ENCODE results near the gene S100A9. TPM values are rescaled to one million over a fixed set of nuclear protein-coding genes. Genes with fewer than 3 reads are reported as not detected.

S100A9 gene
- total and polyA plus RNA-seq, 2 of the 8 experiments (the other 6 are each of a cell fraction or from before 2014, with no cell fraction given): not detected

- H3K4ac ChIP-seq (replicated peaks; ENCODE audit: insufficient read length, low read depth, low read length): no peak overlapping the region
- H2AK5ac ChIP-seq (ENCODE audit: low read depth, low read length): no peak overlapping the region
- H2BK12ac ChIP-seq (ENCODE audit: low read depth, low read length): no peak overlapping the region
- DNase-seq (ENCODE audit: low read depth in 1 of 2, low spot score in 2 of 2) (no peak), FAIRE-seq (no peak)
- ChIA-PET CTCF (ENCODE audit: partially characterized antibody) (interaction anchor here (1.1 to 2.8 kb wide), 4 partner anchors 8 to 20 kb away, joined by 3 to 12 read pairs (median 4); no protein-coding TSS in a partner anchor), POLR2A (ENCODE audit: partially characterized antibody) (no interaction called here)
- H3K56ac ChIP-seq (replicated peaks; ENCODE audit: insufficient read length, low read depth, low read length): no peak overlapping the region
- H4K20me1 ChIP-seq (replicated peaks in 1 of 2; ENCODE audit: control insufficient read depth in 1 of 2, insufficient read depth in 2 of 2, low read length in 2 of 2): no peaks in the 10 kb centered on the region
- no peak overlapping the region for H2BK120ac ChIP-seq (replicated peaks; ENCODE audit: low read depth, low read length)
- no peak overlapping the region for H3K14ac ChIP-seq (ENCODE audit: insufficient read length)
- no peak overlapping the region for H2BK20ac ChIP-seq (ENCODE audit: low read length)
- TF ChIP-seq BRCA1 (IDR thresholded peaks at IDR 0.05; ENCODE audit: low read depth, low read length) (no peak), POLR2A (IDR thresholded peaks at IDR 0.05; ENCODE audit: control extremely low read depth in 1 of 2, low read depth in 2 of 2, low read length in 2 of 2) (no peak)
- 85% methylated on average over 2 of the region's 2 CpGs; no CpG with 5 or more reads in 1 of the 2 experiments for WGBS, 2 experiments (ENCODE audit: extremely low coverage in 1 of 2, insufficient coverage in 1 of 2, insufficient read length in 1 of 2, insufficient replicate concordance in 2 of 2, low coverage in 1 of 2, low lambda C conversion rate in 2 of 2, missing lambda C conversion rate in 1 of 2)
- no peak overlapping the region for H3K4me3 ChIP-seq (ENCODE audit: extremely low read depth in 1 of 4, insufficient read depth in 2 of 4, low read depth in 3 of 4, low read length in 4 of 4)
- H3K79me2 ChIP-seq (ENCODE audit: control insufficient read depth in 1 of 2, insufficient read depth in 2 of 2, low read length in 2 of 2): no peaks in the 10 kb centered on the region
- H2BK5ac ChIP-seq (ENCODE audit: low read depth, low read length): no peak overlapping the region
- no peaks in the 10 kb centered on the region for H3K23me2 ChIP-seq (ENCODE audit: low read depth, low read length)
- H3K4me1 ChIP-seq (replicated peaks in 1 of 4; ENCODE audit: control insufficient read depth in 3 of 4, insufficient read depth in 4 of 4, low read length in 3 of 4): no peaks in the 10 kb centered on the region
- no peak overlapping the region for H4K8ac ChIP-seq (ENCODE audit: extremely low read depth, insufficient read depth, low read length)
- no peak overlapping the region for H2AFZ ChIP-seq (ENCODE audit: low read length)
- H2BK15ac ChIP-seq (ENCODE audit: low read length): no peak overlapping the region
- no peak overlapping the region for H4K91ac ChIP-seq (replicated peaks; ENCODE audit: insufficient read length, low read length)
- H3K9me3 ChIP-seq (ENCODE audit: insufficient read depth in 2 of 2, low read depth in 1 of 2, low read length in 1 of 2): peaks cover 0 to 3% of the 10 kb centered on the region in 2 experiments; a peak in 1 of 4 replicates
- no peak overlapping the region for H3K23ac ChIP-seq (ENCODE audit: insufficient read length)
- H3K4me2 ChIP-seq (ENCODE audit: insufficient read depth in 1 of 2, low read depth in 2 of 2, low read length in 2 of 2): no peak overlapping the region
- no peak overlapping the region for H4K5ac ChIP-seq (ENCODE audit: insufficient read length, low read depth, low read length)
- no peak overlapping the region for H3K27ac ChIP-seq (ENCODE audit: low read depth, low read length)
- H3K27me3 ChIP-seq (replicated peaks in 1 of 4; ENCODE audit: control insufficient read depth in 3 of 4, extremely low read depth in 1 of 4, insufficient read depth in 3 of 4, low read length in 3 of 4): no peaks in the 10 kb centered on the region; a peak in 1 of 7 replicates
- H3K79me1 ChIP-seq (ENCODE audit: low read depth, low read length): no peaks in the 10 kb centered on the region
- H3K9ac ChIP-seq (replicated peaks in 1 of 4; ENCODE audit: extremely low read depth in 1 of 4, low read depth in 3 of 4, low read length in 3 of 4): no peak overlapping the region
- no peak overlapping the region for H3K18ac ChIP-seq (ENCODE audit: extremely low read depth, low read length)
- H3K36me3 ChIP-seq (ENCODE audit: control insufficient read depth in 2 of 4, insufficient read depth in 4 of 4, low read length in 3 of 4): no peaks in the 10 kb centered on the region
Measured at GRCh38 chr1:153372571-153372970, 14.9 kb downstream of the S100A9 start.
